HEK293 (cell line): ENCODE measurements around the gene TNIP1.

Source experiments
- CTCF ChIA-PET: fragments of 350-600 bp; formaldehyde crosslinking; extraction: SDS; loops from one replicate; lab custom pipeline; 2021; ENCODE audit warnings: antibody characterized with exemption; lab: Yijun Ruan, JAX
- POLR2A ChIA-PET: fragments of 300-600 bp; formaldehyde crosslinking; extraction: SDS; loops from one replicate; lab custom pipeline; 2020; ENCODE audit warnings: antibody characterized with exemption, inconsistent platforms; lab: Yijun Ruan, JAX
- H3K27ac ChIP-seq: fragments of 200-500 bp; sonication (Bioruptor generic); 2 replicates; pipeline ENCODE4 v1.5.1; 2014; ENCODE audit warnings: low read depth, low read length, control low read depth, inconsistent platforms; ENCODE audit errors: extremely low read depth
- H3K36me3 ChIP-seq, 2 experiments: fragments of 200-500 bp in 1 of 2; sonication (Bioruptor generic) in 1 of 2; 1 replicate in 1 of 2; 2 replicates in 1 of 2; pipeline ENCODE4 v1.5.1; 2014 to 2017; ENCODE audit warnings: inconsistent platforms in 2 of 2, low read length in 2 of 2; ENCODE audit not compliant: control insufficient read depth in 2 of 2, insufficient read depth in 1 of 2
- H3K4me1 ChIP-seq: fragments of 200-500 bp; sonication (Bioruptor generic); 2 replicates; pipeline ENCODE4 v1.5.1; 2014; ENCODE audit warnings: mild to moderate bottlenecking, low read length, inconsistent platforms; ENCODE audit not compliant: control insufficient read depth, insufficient read depth
- H3K4me3 ChIP-seq: 2 replicates; pipeline ENCODE4 v1.5.1; 2011; ENCODE audit warnings: low read depth, mild to moderate bottlenecking, control low read depth, low read length, moderate library complexity
- H3K9me3 ChIP-seq: fragments of 200-500 bp; sonication (Bioruptor generic); 2 replicates; pipeline ENCODE4 v1.5.1; 2014; ENCODE audit warnings: low read depth, low read length, inconsistent platforms; ENCODE audit not compliant: control insufficient read depth, insufficient read depth
- ATF2 ChIP-seq: fragments of 450-650 bp; formaldehyde crosslinking; IDR thresholded peaks from 2 replicates; pipeline ENCODE4 v1.5.1; 2016; ENCODE audit warnings: missing biosample characterization, missing genetic modification characterization, low read depth
- FEZF1 ChIP-seq: fragments of 450-650 bp; formaldehyde crosslinking; IDR thresholded peaks from 2 replicates; pipeline ENCODE4 v1.5.1; 2016; ENCODE audit warnings: missing biosample characterization, missing genetic modification characterization
- INSM2 ChIP-seq: fragments of 450-650 bp; formaldehyde crosslinking; IDR thresholded peaks from 2 replicates; pipeline ENCODE4 v1.5.1; 2016; ENCODE audit warnings: missing biosample characterization, missing genetic modification characterization
- KLF9 ChIP-seq: fragments of 450-650 bp; formaldehyde crosslinking; IDR thresholded peaks from 2 replicates; pipeline ENCODE4 v1.5.1; 2016; ENCODE audit warnings: missing biosample characterization, missing genetic modification characterization, low read depth
- OSR2 ChIP-seq: fragments of 450-650 bp; formaldehyde crosslinking; IDR thresholded peaks from 2 replicates; pipeline ENCODE4 v1.5.1; 2016; ENCODE audit warnings: missing biosample characterization, missing genetic modification characterization
- PATZ1 ChIP-seq: fragments of 450-650 bp; formaldehyde crosslinking; IDR thresholded peaks from 2 replicates; pipeline ENCODE4 v1.5.1; 2016; ENCODE audit warnings: missing biosample characterization, missing genetic modification characterization
- PRDM10 ChIP-seq: fragments of 450-650 bp; formaldehyde crosslinking; IDR thresholded peaks from 2 replicates; pipeline ENCODE4 v1.5.1; 2016; ENCODE audit warnings: missing biosample characterization, missing genetic modification characterization
- SP7 ChIP-seq: fragments of 450-650 bp; formaldehyde crosslinking; IDR thresholded peaks from 2 replicates; pipeline ENCODE4 v1.5.1; 2016; ENCODE audit warnings: missing biosample characterization, missing genetic modification characterization
- YY1 ChIP-seq: fragments of 450-650 bp; formaldehyde crosslinking; IDR thresholded peaks from 2 replicates; pipeline ENCODE4 v1.5.1; 2018; ENCODE audit warnings: missing biosample characterization, missing genetic modification characterization
- ZBTB1 ChIP-seq: fragments of 450-650 bp; formaldehyde crosslinking; IDR thresholded peaks from 2 replicates; pipeline ENCODE4 v1.5.1; 2016; ENCODE audit warnings: missing biosample characterization, missing genetic modification characterization
- ZBTB10 ChIP-seq: fragments of 450-650 bp; formaldehyde crosslinking; IDR thresholded peaks from 2 replicates; pipeline ENCODE4 v1.5.1; 2016; ENCODE audit warnings: missing biosample characterization, missing genetic modification characterization
- ZFP3 ChIP-seq: fragments of 450-650 bp; formaldehyde crosslinking; IDR thresholded peaks from 2 replicates; pipeline ENCODE4 v1.5.1; 2016; ENCODE audit warnings: low read depth, missing biosample characterization, missing genetic modification characterization
- ZNF155 ChIP-seq: fragments of 450-650 bp; formaldehyde crosslinking; IDR thresholded peaks from 2 replicates; pipeline ENCODE4 v1.5.1; 2016; ENCODE audit warnings: missing biosample characterization, missing genetic modification characterization
- ZNF184 ChIP-seq: fragments of 450-650 bp; IDR thresholded peaks from 2 replicates; pipeline ENCODE4 v1.5.1; 2018; ENCODE audit warnings: missing biosample characterization, mild to moderate bottlenecking, missing genetic modification characterization
- ZNF366 ChIP-seq: fragments of 450-650 bp; formaldehyde crosslinking; conservative IDR thresholded peaks from 2 replicates; pipeline ENCODE4 v1.5.1; 2016; ENCODE audit warnings: missing biosample characterization, missing genetic modification characterization
- ZNF391 ChIP-seq: fragments of 450-650 bp; formaldehyde crosslinking; IDR thresholded peaks from 2 replicates; pipeline ENCODE4 v1.5.1; 2016; ENCODE audit warnings: low read depth, missing biosample characterization, missing genetic modification characterization, borderline replicate concordance
- ZNF398 ChIP-seq: fragments of 450-650 bp; formaldehyde crosslinking; IDR thresholded peaks from 2 replicates; pipeline ENCODE4 v1.5.1; 2017; ENCODE audit warnings: missing biosample characterization, missing genetic modification characterization
- ZNF580 ChIP-seq: fragments of 450-650 bp; formaldehyde crosslinking; IDR thresholded peaks from 2 replicates; pipeline ENCODE4 v1.5.1; 2016; ENCODE audit warnings: missing biosample characterization, missing genetic modification characterization
- ZNF626 ChIP-seq: fragments of 450-650 bp; sonication (Bioruptor Pico); formaldehyde crosslinking; IDR thresholded peaks from 2 replicates; pipeline ENCODE4 v1.5.1; 2018; ENCODE audit warnings: missing biosample characterization, missing genetic modification characterization, inconsistent platforms
- ZNF792 ChIP-seq: fragments of 450-650 bp; formaldehyde crosslinking; IDR thresholded peaks from 2 replicates; pipeline ENCODE4 v1.5.1; 2016; ENCODE audit warnings: missing biosample characterization, missing genetic modification characterization
- ZNF837 ChIP-seq: fragments of 450-650 bp; formaldehyde crosslinking; IDR thresholded peaks from 2 replicates; pipeline ENCODE4 v1.5.1; 2016; ENCODE audit warnings: missing biosample characterization, missing genetic modification characterization

The TNIP1 gene

GRCh38 chr5:151080613-151081430 is at the start of gene TNIP1:
Gene TNIP1 (minus strand): TSS chr5:151081034. CDS start chr5:151065095, 15,939 bp downstream.
- peak within 1 kb of the TSS; percentile 98 for H3K4me3 ChIP-seq
- peaks cover 6% of the 10 kb centered on the region; the same call in 1 of the 2 replicates for H3K4me1 ChIP-seq
- H3K9me3 ChIP-seq = no peaks in the 10 kb centered on the region
- peak within 1 kb of the TSS; percentile 96 for H3K27ac ChIP-seq
- H3K36me3 ChIP-seq = peaks cover 0 to 15% of the 10 kb centered on the region in 2 experiments; a peak in 1 of 3 replicates
- POLR2A ChIA-PET = interaction anchor here (0.5 to 1.3 kb wide), 5 partner anchors 12 to 79 kb away, joined by 3 read pairs; partner anchors contain the start of gene ANXA6
- CTCF ChIA-PET = interaction anchor here (0.6 to 3.6 kb wide), 6 partner anchors 22 to 1707 kb away, joined by 3 to 22 read pairs (median 8); no protein-coding TSS in a partner anchor
- TF ChIP-seq INSM2 (tag by site-specific recombination) (0 out of 2 replicates have a peak, but pooled peaks have one; percentile 25), ZBTB1 (tag by site-specific recombination) (0 out of 2 replicates have a peak, but pooled peaks have one; percentile 46), OSR2 (tag by site-specific recombination) (peak; percentile 49), FEZF1 (tag by site-specific recombination) (peak; percentile 68), ZNF391 (tag by site-specific recombination) (0 out of 2 replicates have a peak, but pooled peaks have one; percentile 22), PATZ1 (tag by site-specific recombination) (peak; percentile 95), ZNF837 (tag by site-specific recombination) (0 out of 2 replicates have a peak, but pooled peaks have one; percentile 57), PRDM10 (tag by site-specific recombination) (no peak; the same call in none of the 2 replicates), ZNF366 (tag by site-specific recombination) (no peak; the same call in 1 of the 2 replicates), ZBTB10 (tag by site-specific recombination) (peak; percentile 91), YY1 (tag by site-specific recombination) (no peak), ZNF155 (tag by site-specific recombination) (no peak), ZNF792 (tag by site-specific recombination) (no peak), ZNF580 (peak; percentile 39; the same call in 1 of the 2 replicates), ZNF398 (peak; percentile 66), ATF2 (tag by site-specific recombination) (0 out of 2 replicates have a peak, but pooled peaks have one; percentile 24), ZFP3 (tag by site-specific recombination) (no peak), SP7 (tag by site-specific recombination) (peak; percentile 46), KLF9 (tag by site-specific recombination) (peak; percentile 74), ZNF626 (tag by site-specific recombination) (no peak), ZNF184 (tag by site-specific recombination) (0 out of 2 replicates have a peak, but pooled peaks have one; percentile 61)
